DMS114 treated with DMSO at 0.1 percent for 48 hours (cell line): ENCODE measurements around the gene FBXW4.
A peak's percentile ranks its signal among the peaks of the same experiment; 100 is the strongest.

Source experiments
- DNase-seq: peaks from one replicate; lab custom pipeline; 2025; ENCODE audit not compliant: unreplicated experiment; lab: John Stamatoyannopoulos, UW

FBXW4 gene, protein sequence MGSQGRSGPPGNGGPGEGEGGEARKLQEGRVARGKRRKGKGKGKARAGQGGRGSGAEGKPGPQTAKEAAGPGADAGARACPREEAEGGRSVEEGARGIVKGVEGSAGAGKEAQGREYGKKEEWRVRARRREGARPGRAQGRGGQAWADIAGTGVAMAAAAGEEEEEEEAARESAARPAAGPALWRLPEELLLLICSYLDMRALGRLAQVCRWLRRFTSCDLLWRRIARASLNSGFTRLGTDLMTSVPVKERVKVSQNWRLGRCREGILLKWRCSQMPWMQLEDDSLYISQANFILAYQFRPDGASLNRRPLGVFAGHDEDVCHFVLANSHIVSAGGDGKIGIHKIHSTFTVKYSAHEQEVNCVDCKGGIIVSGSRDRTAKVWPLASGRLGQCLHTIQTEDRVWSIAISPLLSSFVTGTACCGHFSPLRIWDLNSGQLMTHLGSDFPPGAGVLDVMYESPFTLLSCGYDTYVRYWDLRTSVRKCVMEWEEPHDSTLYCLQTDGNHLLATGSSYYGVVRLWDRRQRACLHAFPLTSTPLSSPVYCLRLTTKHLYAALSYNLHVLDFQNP

DNA sequence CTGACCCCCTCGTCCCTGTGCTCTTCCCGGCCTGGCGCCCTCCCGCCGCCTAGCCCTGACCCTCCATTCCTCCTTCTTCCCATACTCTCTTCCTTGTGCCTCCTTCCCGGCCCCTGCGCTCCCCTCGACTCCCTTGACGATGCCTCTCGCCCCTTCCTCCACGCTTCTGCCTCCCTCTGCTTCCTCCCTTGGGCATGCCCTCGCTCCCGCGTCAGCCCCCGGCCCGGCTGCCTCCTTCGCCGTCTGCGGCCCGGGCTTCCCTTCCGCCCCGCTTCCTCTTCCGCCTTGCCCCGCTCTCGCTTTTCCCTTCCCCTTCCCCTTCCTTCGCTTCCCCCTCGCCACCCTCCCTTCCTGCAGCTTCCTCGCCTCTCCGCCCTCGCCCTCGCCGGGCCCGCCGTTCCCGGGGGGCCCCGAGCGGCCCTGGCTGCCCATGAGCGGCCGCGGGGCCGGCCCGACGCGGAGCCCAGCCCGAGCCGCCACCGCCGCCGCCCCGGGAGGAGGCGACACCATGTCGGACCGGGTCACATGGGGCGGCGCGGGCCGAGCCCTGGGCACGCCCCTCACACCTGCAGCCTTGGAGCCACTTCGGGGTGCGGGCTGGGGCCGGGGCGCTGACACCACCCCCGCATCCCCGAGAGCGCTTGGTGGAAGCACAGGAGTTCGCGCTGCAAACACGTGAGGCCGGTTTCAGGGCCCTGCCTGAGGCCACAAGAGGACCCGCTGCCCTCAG, at the start of gene FBXW4:
FBXW4 (minus strand) TSS at position 497 of the 730 bp plus-strand sequence; CDS start at position 432, 65 bp downstream.
- DNase-seq = peak; percentile 24

DNA sequence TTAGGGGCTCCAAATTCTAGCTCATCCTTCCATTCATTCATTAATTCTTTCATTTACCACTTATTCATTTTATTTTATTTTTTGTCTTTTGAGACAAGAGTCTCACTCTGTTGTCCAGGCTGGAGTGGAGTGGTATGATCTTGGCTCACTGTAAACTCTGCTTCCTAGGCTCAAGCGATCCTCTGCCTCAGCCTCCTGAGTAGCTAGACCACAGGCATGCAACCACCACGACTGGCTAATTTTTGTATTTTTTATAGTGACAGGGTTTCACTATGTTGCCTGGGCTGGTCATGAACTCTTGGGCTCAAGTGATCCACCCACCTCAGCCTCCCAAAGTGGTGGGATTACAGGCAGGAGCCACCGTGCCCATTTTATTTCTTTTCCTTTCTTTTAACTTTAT, 49.3 kb upstream of the FBXW4 start:
- no peak for DNase-seq

DNA sequence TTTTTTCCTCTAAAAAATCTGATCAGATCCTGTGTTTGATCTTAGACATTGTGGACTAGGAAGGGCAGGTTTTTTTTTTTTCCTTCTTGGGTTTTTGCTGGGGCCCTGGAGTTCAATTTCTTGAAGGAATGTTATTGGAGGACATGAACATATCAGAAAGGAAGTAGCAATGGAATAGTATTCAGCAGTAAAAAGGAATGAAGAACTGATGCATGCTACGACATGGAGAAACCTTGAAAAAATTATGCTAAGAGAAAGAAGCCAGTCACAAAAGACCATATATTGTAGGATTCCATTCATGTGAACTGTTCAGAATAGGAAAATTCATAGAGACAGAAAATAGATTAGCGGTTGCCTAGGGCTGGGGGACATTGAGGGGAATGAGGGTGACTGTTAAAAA, 47.0 kb upstream of the FBXW4 start:
- DNase-seq = no peak

DNA sequence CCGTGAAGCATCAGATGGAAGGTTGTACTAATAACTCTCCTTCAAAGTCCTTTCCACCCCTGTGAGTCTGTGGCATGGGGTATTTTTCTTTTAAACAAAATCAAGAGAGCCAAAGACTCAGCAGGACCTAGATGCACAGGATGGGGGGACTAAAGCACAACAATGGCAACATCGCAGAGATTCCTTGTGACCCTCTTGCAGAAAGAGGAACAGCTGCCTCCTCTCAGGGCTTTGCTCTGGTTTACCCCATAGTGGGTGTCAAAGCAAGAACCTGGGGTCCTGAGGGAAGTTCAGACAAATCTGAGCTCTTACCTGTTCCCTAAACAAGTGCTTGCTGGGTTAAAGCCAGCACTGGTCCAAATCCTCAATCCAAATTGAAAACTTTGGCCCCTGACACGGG, 41.7 kb upstream of the FBXW4 start:
- DNase-seq = no peak

DNA sequence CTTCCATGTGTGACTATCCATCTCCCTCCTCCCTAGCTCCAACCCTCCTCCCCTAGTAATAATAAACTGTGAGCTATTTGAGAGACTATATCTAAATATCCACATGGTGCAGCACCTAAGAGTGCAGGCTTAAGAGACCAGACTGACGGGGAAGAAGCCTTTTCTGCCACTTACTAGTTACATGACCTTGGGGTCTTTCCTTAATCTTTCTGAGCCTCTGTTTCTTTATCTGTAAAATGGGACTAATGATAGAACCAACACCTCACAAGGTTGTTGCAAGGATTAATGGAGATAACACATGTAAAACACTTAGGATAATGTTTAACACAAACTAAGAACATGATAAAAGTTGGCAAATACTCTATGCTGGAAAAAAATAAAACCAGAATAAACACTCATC, 37.1 kb upstream of the FBXW4 start:
- no peak for DNase-seq

DNA sequence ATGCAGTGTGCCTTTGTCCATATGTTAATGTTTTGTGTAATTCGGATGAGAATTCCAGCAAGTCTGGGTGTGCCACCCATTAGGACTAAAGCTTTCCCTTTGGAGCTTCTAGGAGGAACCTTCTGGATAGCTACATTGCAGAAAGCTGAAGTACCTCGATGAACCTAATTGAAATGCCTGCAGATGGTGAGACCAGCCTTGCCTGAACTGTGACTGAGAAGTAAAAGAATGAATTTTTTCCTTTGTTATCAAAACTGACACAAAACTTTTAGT, 31.1 kb upstream of the FBXW4 start:
- no peak for DNase-seq

DNA sequence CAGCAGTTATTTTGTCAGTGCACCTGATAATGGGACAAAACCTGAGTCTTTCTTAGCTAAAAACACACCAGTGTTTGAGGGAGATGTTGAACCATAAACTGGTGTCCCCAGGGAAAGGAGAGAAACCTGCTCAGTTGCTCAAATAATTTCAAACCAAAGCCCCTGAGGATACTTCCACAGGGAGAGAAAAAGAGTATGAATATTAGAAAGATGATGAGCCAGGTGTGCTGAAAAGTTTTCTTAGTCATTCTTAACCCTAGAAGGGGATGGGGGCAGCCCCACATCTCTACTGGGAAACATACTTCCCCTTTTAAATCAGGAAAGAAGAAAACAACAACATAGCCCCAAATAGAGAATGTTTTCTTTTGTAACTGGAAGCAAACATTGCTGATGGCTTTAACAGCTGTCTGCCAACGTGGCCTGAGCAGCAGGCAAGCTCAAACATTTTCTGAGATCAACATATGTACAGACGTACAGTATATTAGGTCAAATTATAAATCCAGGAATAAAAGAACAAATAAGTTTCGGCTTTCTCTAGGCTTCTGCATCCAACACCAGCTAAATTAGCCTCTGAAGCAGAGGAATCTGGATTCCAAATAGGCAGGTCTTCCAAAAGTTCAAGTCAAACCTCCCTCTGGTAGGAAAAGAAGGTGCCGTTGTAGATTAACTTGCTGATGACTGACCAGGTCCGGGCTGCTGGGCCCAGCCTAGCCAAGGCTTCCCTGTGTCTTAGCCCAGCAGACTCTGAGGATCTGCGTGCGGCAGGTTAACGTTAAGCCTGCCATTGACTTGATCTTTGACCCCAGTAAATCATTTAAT, 30.5 kb upstream of the FBXW4 start:
- DNase-seq = no peak

DNA sequence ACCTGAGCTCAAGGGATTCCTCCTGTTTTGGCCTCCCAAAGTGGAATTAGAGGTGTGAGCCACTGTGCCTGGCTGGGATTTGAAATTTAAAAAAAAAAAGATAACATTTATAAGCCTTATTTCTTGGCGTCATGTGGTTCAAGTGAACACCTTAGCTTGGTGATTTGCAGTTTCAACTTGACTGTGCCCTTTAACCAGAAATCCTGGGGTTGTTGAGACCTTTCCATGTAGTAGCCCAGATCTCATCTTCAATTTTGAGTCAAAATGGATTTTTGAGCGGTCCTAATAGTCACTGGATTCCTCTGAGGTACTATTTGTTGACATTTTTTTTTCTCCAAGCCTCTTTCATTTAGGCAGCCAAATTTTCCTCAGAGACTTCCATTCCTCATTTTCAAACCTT, 29.5 kb upstream of the FBXW4 start:
- DNase-seq = no peak

DNA sequence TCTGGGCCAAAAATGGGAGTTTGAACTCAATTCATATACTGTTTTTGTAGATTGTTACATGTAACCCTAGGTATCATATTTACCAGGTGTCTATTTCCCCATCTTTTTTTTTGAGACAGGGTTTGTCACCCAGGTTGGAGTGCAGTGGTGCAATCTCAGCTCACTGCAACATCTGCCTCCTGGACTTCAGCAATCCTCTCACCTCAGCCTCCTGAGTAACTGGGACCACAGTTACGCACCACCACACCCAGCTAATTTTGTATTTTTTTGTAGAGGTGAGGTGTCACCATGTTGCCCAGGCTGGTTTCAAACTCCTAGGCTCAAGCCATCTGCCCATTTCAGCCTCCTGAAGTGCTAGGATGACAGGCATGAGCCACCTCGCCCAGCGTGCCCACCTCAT, 28.2 kb upstream of the FBXW4 start:
- DNase-seq = no peak

DNA sequence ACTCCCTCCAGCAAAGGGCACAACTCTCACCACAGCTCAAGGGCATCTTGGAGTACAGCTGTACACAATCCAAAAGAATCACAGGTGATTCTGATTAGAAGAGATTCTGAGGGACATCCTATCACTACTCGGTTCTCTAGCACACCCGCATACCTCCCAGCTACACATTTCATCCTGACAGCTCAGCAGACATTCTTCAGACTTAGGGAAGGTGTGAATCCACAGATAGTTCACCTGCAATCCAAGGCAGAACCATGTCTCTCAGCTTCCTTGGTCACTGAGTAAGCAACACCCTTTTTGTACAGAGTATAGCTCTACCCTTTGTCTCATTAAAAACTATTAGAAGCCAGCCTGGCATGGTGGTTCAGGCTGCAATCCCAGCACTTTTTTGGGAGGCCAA, 26.8 kb upstream of the FBXW4 start:
- no peak for DNase-seq

DNA sequence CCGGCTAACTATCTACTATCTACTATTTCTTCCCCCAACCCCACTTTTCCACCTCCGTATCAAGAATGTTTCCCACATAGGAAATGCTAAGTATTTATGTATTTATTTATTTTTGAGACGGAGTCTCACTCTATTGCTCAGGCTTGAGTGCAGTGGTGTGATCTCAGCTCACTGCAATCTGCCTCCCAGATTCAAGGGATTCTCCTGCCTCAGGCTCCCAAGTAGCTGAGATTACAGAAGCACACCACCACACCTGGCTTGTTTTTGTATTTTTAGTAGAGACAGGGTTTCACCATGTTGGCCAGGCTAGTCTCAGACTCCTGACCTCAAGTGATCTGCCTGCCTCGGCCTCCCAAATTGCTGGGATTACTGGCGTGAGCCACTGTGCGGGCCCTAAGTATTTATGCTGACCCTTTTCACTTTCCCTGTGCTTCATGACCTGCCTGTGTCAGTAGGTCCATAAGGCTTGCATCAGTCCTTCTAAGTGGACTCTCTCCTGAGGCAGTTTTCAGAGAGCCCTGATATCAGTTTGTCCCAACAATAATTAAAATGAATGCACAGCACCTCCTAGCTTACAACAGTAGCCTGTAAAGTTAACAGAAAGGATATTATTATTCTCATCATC, 25.7 kb upstream of the FBXW4 start:
- no peak for DNase-seq

DNA sequence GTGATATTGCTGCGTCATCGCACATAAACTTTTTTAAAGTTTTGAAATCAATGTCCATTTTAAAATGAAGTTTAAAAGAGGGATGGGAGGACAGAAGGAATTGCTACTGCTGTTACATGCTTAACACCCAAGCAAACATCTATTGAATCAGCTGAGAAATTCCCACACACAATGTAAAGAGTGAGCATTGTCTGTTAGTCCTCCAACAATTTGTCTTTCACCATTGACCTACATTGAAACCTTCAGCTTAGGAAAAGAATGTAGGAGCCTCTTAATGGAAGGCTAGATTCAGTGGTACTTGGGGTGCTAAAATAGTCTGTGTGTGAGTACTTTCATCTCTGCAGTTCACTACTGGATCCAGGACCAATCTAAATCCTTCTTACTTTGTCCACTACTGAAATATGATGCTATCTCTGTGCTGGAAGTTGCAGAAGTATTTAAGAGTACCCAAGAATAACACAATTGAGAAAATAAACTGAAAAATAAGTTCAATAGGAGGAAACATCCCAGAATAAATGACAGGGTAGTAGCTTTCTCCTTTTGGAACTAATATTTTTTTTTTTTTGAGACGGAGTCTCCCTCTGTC, 23.8 kb upstream of the FBXW4 start:
- no peak for DNase-seq

DNA sequence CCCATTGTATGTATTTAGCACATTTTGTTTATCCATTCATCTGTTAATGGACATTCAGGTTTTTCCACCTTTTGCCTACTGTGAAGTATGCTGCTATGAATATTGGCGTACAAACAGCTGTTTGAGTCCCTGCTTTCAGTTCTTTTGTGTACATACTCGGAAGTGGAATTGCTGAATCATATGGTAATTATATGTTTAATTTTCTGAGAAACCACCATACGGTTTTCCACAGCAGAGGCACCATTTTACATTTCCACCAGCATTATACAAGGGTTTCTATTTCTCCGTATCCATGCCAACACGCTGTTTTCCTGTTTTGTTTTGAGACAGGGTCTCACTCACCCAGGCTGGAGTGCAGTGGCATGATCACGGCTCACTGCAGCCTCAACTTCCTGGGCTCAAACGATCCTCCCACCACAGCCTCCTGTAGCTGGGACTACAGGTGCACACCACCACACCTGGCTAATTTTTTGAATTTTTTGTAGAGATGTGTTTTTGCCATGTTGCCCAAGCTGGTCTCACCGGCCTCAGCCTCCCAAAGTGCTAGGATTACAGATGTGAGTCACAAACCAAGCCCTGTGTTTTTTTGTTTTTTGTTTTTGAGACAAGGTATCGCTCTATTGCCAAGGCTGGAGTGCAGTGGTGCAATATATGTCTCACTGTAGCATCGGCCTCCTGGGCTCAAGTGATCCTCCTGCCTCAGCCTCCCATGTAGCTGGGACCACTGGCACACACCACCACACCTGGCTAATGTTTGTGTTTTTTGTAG, 22.1 kb upstream of the FBXW4 start:
- DNase-seq = no peak

DNA sequence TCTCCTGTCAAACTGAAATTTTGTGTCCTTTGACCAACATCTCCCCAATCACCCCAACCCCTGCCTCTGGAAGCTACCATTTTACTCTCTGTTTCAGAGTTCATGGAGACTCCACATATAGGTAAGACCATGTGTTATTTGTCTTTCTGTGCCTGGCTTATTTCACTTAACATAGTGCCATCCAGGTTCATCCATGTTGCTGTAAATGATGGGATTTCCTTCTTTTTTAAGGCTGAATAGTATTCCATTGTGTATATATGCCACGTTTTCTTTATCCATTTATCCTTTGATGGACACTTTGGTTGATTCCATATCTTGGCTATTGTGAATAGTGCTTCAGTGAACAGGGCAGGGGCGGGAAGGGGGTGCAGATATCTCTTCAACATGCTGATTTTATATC, 18.0 kb upstream of the FBXW4 start:
- DNase-seq = no peak

DNA sequence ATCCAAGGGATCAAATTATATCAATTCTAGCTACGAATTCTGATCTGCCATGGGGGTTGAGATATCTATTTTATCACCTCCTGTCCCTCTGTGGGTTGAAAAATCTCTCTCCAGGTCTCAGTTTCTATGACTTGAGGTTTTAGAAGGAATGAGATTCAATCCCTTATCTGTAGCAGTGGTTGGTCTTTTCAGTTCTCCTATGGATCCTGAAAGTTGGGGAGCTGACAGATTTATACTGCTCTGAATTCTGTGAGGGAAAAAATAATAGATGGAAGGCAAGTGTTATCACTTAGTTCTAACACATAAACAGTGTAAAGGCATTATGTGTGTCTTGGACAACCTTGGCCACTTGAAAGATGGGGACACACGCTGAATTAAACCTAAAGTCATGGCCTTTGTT, 15.8 kb upstream of the FBXW4 start:
- no peak for DNase-seq

DNA sequence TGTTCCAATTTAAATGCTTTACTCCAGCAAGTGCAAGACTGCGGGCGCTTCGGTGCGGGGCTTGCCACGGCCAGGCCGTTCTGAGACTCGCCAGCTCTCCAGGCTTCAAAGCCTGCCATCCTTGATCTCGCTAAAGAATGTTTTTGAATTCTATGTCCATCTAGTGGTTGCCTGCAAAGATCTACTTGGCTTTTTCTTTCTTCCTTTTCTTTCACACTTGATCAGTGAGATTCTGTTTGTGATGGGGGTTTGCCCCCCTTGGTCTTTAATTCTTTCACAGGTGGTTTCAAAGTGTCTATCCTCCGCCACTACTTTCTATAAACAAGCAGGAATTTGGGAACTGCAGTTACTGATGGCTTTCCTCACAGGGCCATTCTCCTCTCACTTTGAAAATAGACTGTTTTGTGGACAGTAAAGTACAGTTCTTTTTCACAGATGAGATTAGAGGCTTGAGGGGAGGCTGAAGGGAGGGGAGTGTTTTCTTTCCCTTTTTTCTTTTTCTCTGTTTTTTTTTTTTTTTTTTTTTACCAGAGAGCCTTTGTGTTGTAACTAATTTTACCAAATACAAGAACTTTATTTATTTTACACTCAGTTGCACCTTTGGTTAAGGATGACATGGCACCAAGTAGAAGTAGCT, 15.2 kb upstream of the FBXW4 start:
- no peak for DNase-seq

DNA sequence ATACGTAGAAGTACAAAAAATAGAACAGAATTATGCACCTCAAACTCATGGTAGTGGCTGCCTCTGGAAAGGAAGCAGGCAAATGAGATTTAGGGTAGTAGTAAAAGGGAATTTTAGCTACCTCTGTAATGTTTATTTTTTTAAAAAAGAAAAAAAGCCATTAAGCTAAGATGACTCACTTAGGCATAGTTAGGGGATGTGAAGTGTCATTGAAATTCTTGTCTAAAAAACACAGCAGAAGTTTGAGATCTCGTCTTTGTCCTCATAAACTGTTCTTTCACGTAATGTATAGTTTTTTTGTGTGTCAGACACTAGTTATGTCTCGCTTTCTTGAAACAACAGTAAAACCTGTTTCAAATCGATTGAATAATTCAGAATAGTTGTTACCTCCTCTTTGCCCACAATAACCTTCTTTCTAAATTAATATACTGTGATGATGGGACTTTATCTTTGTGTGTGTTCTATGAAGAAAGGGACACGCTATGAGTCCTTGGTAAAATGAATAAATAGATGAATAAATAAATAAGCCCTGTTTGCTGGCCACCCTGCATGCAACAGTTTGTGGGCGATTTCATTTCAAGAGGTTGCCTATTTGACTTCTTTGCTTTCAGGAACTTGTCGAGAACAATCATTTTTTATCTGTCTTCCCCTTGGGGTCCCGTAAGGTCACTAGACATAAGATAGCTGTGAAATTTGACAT, 14.5 kb upstream of the FBXW4 start:
- no peak for DNase-seq

DNA sequence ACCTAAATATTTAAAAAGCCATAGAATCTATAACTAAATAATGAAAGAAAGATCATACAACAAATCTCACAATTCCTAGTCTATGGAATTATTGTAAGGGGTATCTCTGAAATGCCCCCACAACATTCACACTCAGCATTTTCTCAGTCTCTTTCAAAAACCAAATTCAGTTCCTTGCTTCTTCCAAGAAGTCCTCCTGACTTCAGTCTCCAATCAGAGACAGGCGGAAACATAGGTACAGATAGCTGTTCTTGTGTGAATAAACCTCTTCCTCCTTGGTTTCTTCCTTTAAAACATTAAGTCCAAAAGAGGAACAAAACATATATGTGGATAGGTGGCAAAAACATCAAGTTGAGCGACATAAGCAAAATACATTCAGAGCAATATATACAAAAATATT, 13.9 kb upstream of the FBXW4 start:
- no peak for DNase-seq

DNA sequence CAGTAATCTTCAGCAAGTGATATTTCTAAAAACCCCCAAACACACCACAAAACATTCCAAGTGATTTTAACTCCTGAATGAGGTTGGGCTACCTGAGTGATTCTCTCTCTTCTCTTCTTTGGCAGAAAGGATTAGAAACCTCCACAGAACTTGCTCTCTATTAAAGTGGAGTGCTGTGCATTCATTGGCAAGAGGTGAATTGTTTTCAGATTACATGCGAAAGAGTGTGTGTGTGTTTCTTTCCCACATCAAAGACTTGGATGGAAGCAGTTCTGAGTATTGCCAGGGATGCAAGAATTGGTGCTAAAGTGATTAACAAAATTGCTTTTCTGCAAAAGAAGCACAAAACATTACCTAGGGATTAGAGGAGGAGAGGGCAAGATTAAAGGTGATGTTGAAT, 13.1 kb upstream of the FBXW4 start:
- no peak for DNase-seq
